Measurements from ENCODE around the gene PHF12.

PHF12 gene

GRCh38 chr17:28975031-28975430, 23.7 kb upstream of the PHF12 start:
- no peak for DNase-seq

DNA sequence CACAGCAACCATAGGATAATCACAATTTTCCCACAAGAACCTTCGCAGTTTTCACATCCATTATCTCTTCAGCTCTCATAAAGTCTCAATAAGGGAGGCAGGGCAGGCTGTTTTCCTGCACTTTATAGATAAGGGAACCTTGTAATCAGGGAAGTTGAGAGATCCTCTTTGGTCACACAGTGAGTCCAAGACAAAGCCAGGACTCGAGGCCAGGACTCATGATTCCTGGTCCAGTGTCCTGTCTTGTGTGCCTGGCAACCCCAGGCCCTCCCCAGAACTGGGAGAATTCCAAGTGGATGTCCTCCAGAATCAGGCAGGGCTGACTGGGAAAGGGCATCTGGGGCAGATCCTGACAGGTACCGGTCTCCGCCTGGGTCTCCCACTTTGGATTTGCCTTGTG, 23.1 kb upstream of the PHF12 start:
- DNase-seq: no peak

GRCh38 chr17:28973425-28973824, 22.1 kb upstream of the PHF12 start:
- DNase-seq: peak; percentile 73

GRCh38 chr17:28972437-28972836, 21.1 kb upstream of the PHF12 start:
- peak; percentile 66 for DNase-seq

DNA sequence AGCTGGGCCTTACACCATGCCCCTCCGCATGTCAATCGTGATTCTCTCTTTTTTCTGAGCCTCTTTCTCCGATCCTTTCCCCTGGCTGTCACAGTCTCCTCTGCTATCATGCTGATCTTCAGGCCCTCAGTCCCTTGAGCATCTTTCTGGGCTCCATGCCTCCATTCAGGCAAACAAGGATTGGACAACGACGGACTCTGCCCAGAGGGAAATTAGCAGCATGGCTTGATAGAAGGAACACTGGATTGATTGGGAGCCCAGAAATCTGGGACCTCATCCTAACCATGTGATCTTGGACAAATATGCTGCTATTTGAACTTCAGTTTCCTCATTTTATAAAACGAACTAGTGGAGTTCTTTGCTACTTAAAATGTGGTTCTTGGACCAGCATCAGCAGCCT, 19.6 kb upstream of the PHF12 start:
- no peak for DNase-seq

- no peak for DNase-seq
Observed at GRCh38 chr17:28969706-28970393, 18.5 kb upstream of the PHF12 start.

- no peak for DNase-seq
Observed at GRCh38 chr17:28968914-28969295, 17.6 kb upstream of the PHF12 start.

DNA sequence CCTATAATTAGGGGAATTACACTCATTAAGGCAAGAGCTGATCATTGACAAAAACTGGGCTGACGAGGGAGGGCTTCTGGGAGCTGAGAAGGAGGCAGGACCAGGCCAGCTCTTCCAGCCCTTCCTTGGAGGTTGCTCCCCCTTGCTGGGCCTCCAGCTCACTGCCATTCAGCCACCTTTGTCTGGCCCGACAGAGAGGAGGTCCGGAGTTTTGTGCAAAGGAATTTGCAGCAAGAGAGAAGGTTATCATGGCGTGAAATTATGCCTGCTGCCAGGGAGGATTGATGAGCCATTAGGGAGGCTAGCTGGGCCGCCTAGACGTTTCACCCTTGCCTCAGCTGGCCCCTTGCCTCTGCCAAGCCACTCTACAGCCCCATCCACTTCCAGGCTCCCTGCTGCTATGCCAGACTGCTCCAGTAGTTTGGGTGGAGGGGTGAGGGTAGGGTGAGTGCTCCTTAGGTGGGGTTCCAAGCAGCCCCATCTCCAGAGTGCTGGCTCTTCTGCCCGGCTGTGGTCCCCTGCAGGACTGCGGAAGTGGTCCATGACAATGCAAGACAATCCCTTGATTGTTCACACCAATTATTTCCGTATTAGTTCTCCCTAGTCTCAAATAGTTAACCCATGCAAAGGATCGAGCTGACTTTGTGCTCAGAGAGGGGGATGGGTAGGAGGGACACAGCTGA, 17.1 kb upstream of the PHF12 start:
- DNase-seq: no peak

- DNase-seq: no peak
Observed at GRCh38 chr17:28967221-28968135, 16.2 kb upstream of the PHF12 start.

DNA sequence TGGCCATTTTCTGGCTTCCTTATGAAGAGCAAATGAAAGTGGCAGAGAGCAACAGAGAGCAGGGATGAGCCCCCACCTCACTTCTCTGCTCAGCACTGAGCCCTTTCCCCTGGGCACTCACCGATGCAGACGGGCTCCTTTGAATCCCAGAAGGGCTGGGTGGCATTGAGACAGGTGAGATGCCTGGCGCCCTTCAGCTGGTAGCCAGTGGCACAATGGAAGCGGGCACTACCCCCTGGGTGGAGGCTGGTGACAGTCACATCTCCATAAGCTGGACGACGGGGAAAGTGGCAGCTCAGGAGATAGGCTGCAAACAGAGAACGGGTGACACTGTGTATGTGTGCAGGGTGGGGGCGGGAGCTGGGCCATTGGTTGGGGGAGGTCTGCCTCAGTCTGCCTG, 12.5 kb upstream of the PHF12 start:
- no peak for DNase-seq

GRCh38 chr17:28963055-28963611, 11.8 kb upstream of the PHF12 start:
- DNase-seq: no peak

DNA sequence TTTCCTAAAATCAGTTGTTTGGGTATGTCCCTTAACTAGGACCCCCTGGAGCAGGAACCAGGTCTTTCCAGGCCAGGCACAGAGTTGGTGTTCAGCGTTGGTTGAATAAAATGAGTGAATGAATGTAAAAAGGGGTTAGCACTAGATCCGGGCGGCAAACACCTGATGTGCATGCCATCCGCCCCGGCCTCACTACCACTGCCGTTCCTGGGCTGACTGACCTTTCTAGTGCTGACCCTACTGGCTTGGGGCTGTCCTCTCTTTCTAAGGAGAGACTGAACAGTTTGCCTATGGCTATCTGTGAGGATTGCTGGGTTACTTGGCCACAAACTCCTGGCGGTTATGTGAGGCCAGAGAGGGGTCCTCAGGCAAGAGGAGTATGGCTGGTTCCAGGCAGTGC, 10.1 kb upstream of the PHF12 start:
- DNase-seq: no peak

DNA sequence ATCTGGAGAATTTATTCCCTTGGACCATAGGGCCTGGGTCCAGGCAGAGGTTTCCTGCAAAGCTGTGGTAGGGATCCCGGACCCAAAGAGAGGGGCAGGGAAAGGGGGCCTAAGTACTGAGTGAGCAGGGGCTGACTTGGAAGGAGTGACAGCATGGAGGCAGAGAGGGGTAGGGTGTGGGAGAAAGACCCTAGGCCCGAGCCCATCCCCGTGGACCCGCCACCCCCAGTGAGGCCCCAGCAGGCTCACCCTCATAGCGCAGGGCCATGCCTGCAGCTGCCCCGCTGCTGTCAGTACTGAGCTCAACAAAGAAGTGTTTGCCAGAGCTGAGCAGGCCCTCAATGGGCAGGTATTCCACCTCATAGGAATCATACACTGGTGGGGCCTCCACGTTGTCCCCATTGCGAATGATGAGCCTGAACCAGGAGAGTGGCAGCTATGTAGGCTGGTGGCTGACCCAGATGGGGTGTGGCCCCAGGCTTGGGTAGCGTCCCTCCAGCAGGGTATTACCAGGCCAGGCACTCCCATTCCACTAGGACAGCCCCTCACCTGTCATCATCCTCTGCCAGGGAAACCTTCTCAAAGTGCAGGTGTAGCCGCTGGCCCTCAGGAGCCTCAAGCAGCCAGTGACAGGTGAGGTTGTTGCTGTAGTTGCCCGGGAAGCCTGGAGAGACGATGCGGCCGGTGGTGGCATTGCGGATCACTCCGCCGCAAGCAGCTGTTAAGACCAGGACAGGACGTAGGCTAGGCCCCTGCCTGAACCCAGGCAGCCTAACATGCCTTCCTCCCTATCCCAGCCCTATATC, 9.1 kb upstream of the PHF12 start:
- no peak for DNase-seq

GRCh38 chr17:28959471-28959871, 8.2 kb upstream of the PHF12 start:
- no peak for DNase-seq

DNA sequence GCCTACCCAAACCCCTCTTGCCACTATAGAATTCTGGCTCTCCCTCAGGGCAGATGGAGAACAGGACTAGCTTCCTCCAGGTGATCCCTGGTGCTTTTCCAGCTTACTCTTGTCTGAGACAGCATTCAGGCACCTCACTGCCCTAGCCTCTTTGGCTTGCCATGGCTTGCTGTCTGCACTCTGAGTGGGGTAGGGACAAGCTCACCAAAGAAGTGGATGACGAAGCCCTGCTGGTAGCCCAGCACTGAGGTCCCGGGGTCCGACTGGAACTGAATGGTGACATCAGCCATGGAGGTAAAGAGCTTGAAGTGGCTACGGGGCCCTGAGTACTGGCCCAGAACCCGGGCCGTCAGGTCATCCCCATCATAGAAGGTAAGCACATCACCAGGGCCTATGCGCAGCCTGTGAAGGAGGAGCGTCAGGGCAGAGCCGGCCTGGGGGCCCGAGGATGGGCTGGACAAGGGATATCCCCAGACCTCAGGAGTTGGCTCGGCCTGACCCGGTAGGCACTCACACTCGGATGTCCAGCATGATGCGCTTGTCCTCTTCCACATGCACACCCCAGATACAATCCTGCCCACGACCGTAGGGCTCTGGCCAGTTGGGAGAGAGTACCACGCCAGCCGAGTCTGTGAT, 7.6 kb upstream of the PHF12 start:
- no peak for DNase-seq

DNA sequence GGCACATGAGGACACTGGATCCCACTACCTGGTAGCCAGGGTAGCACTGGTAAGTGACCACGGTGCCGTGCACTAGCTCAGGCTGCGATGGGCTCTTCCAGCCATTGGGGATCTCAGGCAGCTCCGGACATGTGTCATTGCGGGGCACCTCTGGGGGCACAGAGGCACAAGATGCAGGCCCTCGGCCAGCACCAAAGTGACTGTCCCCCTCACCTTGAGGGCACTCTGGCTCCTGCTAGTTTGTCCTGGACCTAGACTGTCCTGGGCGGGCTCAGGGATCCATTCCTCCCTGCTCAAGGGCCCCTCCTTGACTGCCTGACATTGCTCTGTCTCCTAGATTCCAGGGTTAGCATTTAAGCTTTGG, 6.7 kb upstream of the PHF12 start:
- DNase-seq: no peak

GRCh38 chr17:28957277-28957991, 6.1 kb upstream of the PHF12 start:
- no peak for DNase-seq

DNA sequence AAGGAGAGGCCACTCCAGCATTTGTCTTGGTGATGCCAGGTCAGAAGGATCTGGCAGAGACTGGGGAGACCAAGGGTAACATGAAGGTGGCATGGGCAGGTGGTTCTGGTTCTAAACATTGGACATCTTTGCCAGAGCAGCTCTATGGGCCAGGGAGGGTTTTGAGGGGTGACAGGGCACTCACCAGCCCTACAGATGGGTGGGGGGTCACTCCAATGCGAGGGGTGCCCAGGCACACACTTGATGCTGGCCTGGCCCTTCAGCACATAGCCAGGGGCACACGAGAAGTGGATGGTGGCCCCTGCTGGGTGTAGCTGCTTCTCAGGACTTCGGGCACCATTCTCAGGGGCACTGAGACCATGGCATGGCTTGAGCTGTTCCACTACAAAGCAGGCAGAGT, 5.5 kb upstream of the PHF12 start:
- no peak for DNase-seq

DNA sequence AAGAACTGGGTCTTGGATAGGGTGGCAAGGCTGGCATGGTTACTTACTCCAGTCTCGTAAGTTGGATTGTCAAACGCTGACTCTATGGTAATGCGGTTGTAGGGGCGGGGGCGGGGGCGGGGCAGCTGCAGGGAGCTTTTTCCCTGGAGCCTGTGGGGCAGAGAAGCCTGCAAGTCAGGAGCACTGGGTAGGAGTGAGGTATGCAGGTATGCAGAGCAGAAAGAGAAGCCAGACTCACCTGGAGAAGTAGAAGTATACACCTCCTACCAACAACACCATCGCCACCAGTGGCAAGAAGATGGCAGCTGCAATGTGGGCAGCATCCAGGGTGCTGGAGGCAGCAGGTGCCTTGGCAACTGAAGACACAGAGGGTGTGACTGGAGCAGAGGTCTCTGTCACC, 4.8 kb upstream of the PHF12 start:
- DNase-seq: no peak

DNA sequence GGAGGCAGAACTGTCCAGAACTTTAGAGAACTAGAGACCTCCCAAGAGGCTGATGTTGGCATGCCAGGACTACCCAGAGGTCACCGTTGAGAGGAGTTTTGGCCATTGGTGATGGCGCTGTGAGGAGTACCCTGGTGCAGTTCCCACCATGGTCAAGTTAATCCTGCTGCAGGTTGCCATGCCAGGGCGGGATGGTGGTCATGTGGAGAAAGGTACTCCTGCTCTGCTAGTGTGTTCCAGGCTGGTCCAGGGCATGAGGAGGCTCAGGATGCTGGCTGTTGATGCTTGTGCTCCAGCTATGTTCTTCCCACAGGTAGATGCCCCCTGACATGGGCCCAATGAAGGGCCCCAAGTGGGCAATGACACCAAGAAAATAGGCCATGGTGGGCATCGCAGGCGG, 4.1 kb upstream of the PHF12 start:
- DNase-seq: no peak

- DNase-seq: no peak
Observed at GRCh38 chr17:28954886-28955285, 3.6 kb upstream of the PHF12 start.

All from EL (cell line).